Natural killer cell (primary cell): ENCODE measurements around the gene PC. TPM values are rescaled to one million over a fixed set of nuclear protein-coding genes. Genes with fewer than 3 reads are reported as not detected.

Experiments
- ATAC-seq, 3 donors: fragments of 150-1000 bp in 2 of 3; fragments of 200-7000 bp in 1 of 3; cut with Tn5 transposase; 1 replicate in 1 of 3; 2 replicates in 2 of 3; pipeline ENCODE4 v1.10.0; 2021; ENCODE audit warnings: mild to moderate bottlenecking in 2 of 3, moderate library complexity in 2 of 3
- DNase-seq, 2 donors: peaks; one replicate each; pipeline versions ENCODE4 v3.0.0 to v3.0.0-alpha.2; 2013 to 2021; ENCODE audit warnings: mixed read lengths in 1 of 2
- H3K27ac ChIP-seq: one replicate; pipeline ENCODE4 v1.5.1; 2013; ENCODE audit warnings: mild to moderate bottlenecking, low read length
- H3K27me3 ChIP-seq: one replicate; pipeline ENCODE4 v1.6.1; 2013; ENCODE audit warnings: low read length; ENCODE audit not compliant: control insufficient read depth, insufficient read depth
- H3K36me3 ChIP-seq: one replicate; pipeline ENCODE4 v1.6.1; 2013; ENCODE audit warnings: low read length; ENCODE audit not compliant: control insufficient read depth, insufficient read depth
- H3K4me1 ChIP-seq: one replicate; pipeline ENCODE4 v1.6.1; 2013; ENCODE audit warnings: low read length; ENCODE audit not compliant: control insufficient read depth, insufficient read depth
- H3K4me3 ChIP-seq: one replicate; pipeline ENCODE4 v1.5.1; 2013; ENCODE audit warnings: low read length
- H3K9me3 ChIP-seq: one replicate; pipeline ENCODE4 v1.6.1; 2013; ENCODE audit warnings: low read length; ENCODE audit not compliant: control insufficient read depth, insufficient read depth
- H3K27ac Mint-ChIP-seq, 2 donors: one replicate each; pipeline ENCODE4 v1.8.0; 2022; ENCODE audit warnings: mild to moderate bottlenecking in 2 of 2, mixed read lengths in 2 of 2, moderate library complexity in 1 of 2
- H3K27me3 Mint-ChIP-seq, 2 donors: one replicate each; pipeline ENCODE4 v1.8.0; 2022; ENCODE audit warnings: low read depth in 2 of 2, mixed read lengths in 2 of 2
- H3K36me3 Mint-ChIP-seq: one replicate; pipeline ENCODE4 v1.8.0; 2022; ENCODE audit warnings: mixed read lengths
- H3K4me1 Mint-ChIP-seq, 2 donors: one replicate each; pipeline ENCODE4 v1.8.0; 2022; ENCODE audit warnings: mixed read lengths in 2 of 2
- H3K4me3 Mint-ChIP-seq: one replicate; pipeline ENCODE4 v1.8.0; 2022; ENCODE audit warnings: mild to moderate bottlenecking, moderate library complexity, mixed read lengths
- H3K9me3 Mint-ChIP-seq, 2 donors: one replicate each; pipeline ENCODE4 v1.8.0; 2022; ENCODE audit warnings: mixed read lengths in 2 of 2
- WGBS: methylation state at CpG from one replicate; pipeline ENCODE4 v1.1.7; 2013; ENCODE audit warnings: missing lambda C conversion rate; ENCODE audit not compliant: insufficient coverage; 5-methylcytosine and 5-hydroxymethylcytosine counted together
- intact Hi-C: fragments of 100-400 bp; cut with micrococcal nuclease; formaldehyde crosslinking; loops from one replicate; pipeline ENCODE4 v1.14.2; 2022
- total RNA-seq, 4 donors: library from RNA; stranded (reverse); fragments of 120-200 nt in 1 of 4; gene quantifications; one replicate each; pipeline versions ENCODE4 v1.2.3 to v1.2.4, GENCODE V29; 2013 to 2022
- TF ChIP-seq, protein P1 (sequence below): fragments of 200-600 bp; IDR thresholded peaks from one replicate; pipeline ENCODE4 v1.8.0; 2022; ENCODE audit warnings: antibody characterized with exemption

Gene PC
- total RNA-seq, 3 donors from 2014 or later (not counting 1 experiment from before 2014, with no cell fraction given), result 4.1 to 5.9 (median 4.6) TPM

DNA sequence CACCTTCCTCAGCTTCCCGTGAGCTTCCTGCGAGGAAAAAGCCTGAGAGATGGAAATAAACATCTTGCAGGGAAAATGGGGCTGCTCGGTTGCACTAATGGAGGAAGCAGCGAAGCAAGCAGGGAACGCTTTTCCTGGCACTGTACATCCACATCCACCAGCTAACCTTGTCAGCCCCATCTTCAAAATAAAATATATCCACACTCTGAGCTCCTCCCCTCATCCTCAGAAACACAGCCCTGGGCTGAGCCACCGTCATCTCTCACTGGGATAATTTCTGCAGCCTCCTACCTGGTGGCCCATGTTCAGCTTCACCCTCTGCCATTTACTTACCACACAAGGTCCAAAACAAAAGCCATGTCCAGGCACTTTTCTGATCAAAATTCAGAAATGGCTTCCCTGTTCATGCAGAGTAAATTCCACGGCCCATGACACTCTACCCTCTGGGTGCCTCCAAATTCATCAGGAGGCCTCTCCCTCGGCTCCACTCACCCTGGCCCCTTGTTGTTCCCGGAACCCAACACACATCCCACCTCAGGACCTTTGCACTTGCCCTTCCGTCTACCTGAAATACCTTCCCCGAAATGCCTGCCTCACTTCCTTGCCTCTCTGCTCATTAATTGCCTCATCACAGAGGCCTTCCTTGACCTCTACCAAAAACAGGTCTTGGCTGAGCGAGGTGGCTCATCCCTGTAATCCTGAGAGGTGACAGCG lies 29.9 kb upstream of the PC start:
- peaks cover 0 to 10% of the 10 kb centered on the region in 2 donors for H3K27me3 Mint-ChIP-seq
- no peak for ATAC-seq
- no peak overlapping the region for H3K27ac Mint-ChIP-seq
- H3K36me3 Mint-ChIP-seq, result no peaks in the 10 kb centered on the region
- H3K9me3 Mint-ChIP-seq, result no peaks in the 10 kb centered on the region
- peaks cover 0 to 9% of the 10 kb centered on the region in 2 donors for H3K4me1 Mint-ChIP-seq
- no peak overlapping the region for H3K4me3 ChIP-seq
- 81% methylated on average over 12 of the region's 13 CpGs for WGBS
- H3K9me3 ChIP-seq, result no peaks in the 10 kb centered on the region
- no peak overlapping the region for H3K27ac ChIP-seq
- no peaks in the 10 kb centered on the region for H3K27me3 ChIP-seq
- TF ChIP-seq, protein P1, sequence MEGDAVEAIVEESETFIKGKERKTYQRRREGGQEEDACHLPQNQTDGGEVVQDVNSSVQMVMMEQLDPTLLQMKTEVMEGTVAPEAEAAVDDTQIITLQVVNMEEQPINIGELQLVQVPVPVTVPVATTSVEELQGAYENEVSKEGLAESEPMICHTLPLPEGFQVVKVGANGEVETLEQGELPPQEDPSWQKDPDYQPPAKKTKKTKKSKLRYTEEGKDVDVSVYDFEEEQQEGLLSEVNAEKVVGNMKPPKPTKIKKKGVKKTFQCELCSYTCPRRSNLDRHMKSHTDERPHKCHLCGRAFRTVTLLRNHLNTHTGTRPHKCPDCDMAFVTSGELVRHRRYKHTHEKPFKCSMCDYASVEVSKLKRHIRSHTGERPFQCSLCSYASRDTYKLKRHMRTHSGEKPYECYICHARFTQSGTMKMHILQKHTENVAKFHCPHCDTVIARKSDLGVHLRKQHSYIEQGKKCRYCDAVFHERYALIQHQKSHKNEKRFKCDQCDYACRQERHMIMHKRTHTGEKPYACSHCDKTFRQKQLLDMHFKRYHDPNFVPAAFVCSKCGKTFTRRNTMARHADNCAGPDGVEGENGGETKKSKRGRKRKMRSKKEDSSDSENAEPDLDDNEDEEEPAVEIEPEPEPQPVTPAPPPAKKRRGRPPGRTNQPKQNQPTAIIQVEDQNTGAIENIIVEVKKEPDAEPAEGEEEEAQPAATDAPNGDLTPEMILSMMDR, result no peak
- intact Hi-C loops, result no loop called here
- H3K4me1 ChIP-seq, result no peaks in the 10 kb centered on the region
- H3K4me3 Mint-ChIP-seq, result no peak overlapping the region
- DNase-seq, result no peak
- no peaks in the 10 kb centered on the region for H3K36me3 ChIP-seq

DNA sequence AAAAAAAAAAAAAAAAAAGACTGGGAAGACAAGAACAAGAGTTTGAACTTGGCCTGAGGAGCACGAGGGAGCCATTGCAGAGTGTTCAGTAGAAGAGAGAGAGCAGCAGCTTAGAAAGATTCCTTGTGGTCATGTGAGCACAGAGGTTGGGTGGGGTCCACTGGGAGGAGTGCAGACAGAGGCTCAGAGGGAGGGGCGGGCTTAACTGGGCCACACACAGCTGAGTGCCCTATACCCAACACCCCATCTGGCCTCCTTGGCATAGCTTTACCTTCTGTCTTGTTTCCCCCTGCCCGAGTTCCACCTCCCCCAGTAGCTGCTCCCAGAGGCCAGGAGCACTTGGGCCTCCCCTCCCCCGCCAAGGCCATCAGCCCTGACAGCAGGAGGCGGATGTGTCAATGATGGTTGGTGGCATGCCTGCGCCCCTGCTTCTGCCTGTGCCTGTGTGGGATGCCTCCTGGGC lies 29.0 kb upstream of the PC start:
- TF ChIP-seq, protein P1, result no peak
- 87% methylated on average over 6 of the region's 6 CpGs for WGBS
- no peaks in the 10 kb centered on the region for H3K9me3 ChIP-seq
- H3K4me1 ChIP-seq, result no peaks in the 10 kb centered on the region
- H3K27me3 Mint-ChIP-seq, result peaks cover 0 to 15% of the 10 kb centered on the region in 2 donors
- H3K27ac ChIP-seq, result no peak overlapping the region
- ATAC-seq (no peak), DNase-seq (no peak)
- H3K27ac Mint-ChIP-seq, result no peak overlapping the region
- peaks cover 0 to 9% of the 10 kb centered on the region in 2 donors for H3K4me1 Mint-ChIP-seq
- H3K4me3 ChIP-seq, result no peak overlapping the region
- intact Hi-C loops, result no loop called here
- H3K4me3 Mint-ChIP-seq, result no peak overlapping the region
- no peaks in the 10 kb centered on the region for H3K36me3 Mint-ChIP-seq
- no peaks in the 10 kb centered on the region for H3K9me3 Mint-ChIP-seq
- no peaks in the 10 kb centered on the region for H3K36me3 ChIP-seq
- no peaks in the 10 kb centered on the region for H3K27me3 ChIP-seq

DNA sequence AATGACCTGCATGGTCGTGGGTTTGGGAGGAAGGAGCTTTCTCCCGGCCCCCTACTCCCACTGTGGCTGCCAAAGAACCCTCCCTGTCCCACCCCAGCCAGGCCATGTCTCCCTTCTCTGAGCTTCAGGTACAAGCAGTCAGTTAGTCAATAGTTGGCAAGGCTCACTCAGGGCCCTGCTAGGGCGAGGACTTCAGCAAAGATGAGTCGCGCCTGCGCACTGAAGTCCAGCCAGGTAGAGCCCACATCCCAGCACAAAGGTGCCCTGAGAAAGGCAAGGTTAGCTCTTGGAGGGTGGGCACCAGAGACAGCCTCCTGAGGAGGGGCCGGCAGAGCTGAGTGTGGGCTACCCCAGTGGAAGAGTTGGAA lies 28.0 kb upstream of the PC start:
- intact Hi-C loops, result no loop called here
- WGBS, result 87% methylated on average over 7 of the region's 7 CpGs
- peaks cover 0 to 11% of the 10 kb centered on the region in 2 donors for H3K27me3 Mint-ChIP-seq
- H3K27ac Mint-ChIP-seq, result no peak overlapping the region
- Histone ChIP-seq H3K4me3 (no peak overlapping the region), H3K27me3 (no peaks in the 10 kb centered on the region), H3K4me1 (no peaks in the 10 kb centered on the region), H3K36me3 (no peaks in the 10 kb centered on the region), H3K27ac (no peak overlapping the region), H3K9me3 (no peaks in the 10 kb centered on the region)
- H3K9me3 Mint-ChIP-seq, result no peaks in the 10 kb centered on the region
- H3K4me3 Mint-ChIP-seq, result no peak overlapping the region
- TF ChIP-seq, protein P1, result no peak
- peaks cover 0 to 9% of the 10 kb centered on the region in 2 donors for H3K4me1 Mint-ChIP-seq
- ATAC-seq, result no peak
- H3K36me3 Mint-ChIP-seq, result no peaks in the 10 kb centered on the region
- DNase-seq, result no peak
